Kasumi-1 (cell line): Measurements from ENCODE around the gene PFN2.

Source experiments
- DNase-seq, 2 experiments: peaks; one replicate each; lab custom pipeline; 2025; lab: John Stamatoyannopoulos, UW

PFN2 gene

DNA sequence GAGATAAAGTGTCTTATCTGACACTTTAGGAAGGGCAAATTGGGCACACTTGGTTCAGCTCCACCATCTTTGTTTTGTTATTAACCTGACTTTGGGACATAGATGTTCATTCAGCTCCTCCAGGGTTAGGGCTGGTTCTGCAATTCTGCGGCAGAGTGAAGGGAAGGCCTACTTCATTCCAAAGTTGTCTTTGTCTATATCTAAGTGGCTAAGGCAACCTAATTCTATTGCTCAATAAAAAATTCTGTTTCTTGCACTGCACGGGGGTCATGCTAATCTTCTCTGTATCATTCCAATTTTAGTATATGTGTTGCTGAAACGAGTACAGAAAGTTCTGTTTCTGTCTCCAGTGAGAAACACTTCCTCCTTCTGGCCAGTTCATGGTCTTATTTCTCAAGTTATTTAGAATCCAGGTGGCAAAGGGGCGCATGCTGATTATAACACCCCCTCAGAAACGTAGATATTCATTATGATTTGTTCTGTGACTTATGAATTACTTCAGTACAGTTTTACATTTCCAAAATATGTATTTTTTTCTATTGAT, 53.5 kb downstream of the PFN2 start:
- no peak for DNase-seq
